Retina (tissue), 1 donor: ENCODE measurements around the gene MXD3.
"Not testable (repeated sequence)": the region's sequence is repeated elsewhere in the genome, so short reads cannot be mapped to it uniquely, and the experiment has no call there.

ENCODE experiments used
- DNase-seq: peaks from one replicate; pipeline ENCODE4 v3.0.0-alpha.2; 2016

The MXD3 gene

GRCh38 chr5:177311723-177312648, at the start of gene MXD3:
Gene MXD3, minus strand, starts transcription at chr5:177311898. Its CDS starts 68 bp downstream, at chr5:177311830.
- peak; percentile 94 for DNase-seq

DNA sequence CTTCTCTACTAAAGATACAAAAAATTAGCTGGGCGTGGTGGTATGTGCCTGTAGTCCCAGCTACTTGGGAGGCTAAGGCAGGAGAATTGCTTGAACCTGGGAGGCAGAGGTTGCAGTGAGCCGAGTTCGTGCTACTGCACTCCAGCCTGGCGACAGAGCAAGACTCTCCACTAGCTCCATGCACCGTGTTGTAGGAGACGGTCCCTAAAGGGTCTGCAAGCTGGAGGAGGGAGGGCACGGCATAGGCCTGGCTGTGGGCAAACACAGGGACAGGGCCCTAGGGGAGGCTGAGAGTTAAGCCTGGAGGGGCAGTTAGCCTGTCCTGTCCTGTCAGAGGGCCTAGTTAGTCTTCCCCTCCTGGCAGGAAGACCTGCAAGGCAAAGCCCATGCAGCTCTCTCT, 49.0 kb upstream of the MXD3 start:
- not testable (repeated sequence) for DNase-seq

GRCh38 chr5:177359860-177360259, 48.2 kb upstream of the MXD3 start:
- no peak for DNase-seq

GRCh38 chr5:177359451-177359851, 47.8 kb upstream of the MXD3 start:
- no peak for DNase-seq

DNA sequence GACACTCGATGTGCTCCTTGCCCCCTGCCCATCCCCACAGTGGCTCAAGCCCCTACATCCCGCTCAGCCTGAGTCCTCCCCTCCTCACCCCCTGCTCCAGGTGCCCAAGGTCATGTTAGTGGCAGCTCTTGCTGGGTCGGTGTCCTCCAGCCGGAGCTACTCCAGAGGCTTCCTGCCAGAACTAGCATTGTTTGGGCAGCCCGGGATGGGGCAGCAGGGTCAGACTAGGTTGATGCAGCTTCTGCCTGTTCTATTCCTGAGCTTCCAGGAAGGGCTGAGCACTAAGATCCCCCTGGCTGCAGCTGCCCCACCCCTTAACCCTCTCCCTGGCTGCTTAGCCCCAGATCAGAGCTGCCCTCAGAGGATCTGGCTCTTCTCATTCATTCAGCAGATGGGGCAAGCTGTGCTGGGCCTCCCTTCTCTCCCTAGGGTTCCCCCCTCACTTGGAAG, 46.7 kb upstream of the MXD3 start:
- no peak for DNase-seq

DNA sequence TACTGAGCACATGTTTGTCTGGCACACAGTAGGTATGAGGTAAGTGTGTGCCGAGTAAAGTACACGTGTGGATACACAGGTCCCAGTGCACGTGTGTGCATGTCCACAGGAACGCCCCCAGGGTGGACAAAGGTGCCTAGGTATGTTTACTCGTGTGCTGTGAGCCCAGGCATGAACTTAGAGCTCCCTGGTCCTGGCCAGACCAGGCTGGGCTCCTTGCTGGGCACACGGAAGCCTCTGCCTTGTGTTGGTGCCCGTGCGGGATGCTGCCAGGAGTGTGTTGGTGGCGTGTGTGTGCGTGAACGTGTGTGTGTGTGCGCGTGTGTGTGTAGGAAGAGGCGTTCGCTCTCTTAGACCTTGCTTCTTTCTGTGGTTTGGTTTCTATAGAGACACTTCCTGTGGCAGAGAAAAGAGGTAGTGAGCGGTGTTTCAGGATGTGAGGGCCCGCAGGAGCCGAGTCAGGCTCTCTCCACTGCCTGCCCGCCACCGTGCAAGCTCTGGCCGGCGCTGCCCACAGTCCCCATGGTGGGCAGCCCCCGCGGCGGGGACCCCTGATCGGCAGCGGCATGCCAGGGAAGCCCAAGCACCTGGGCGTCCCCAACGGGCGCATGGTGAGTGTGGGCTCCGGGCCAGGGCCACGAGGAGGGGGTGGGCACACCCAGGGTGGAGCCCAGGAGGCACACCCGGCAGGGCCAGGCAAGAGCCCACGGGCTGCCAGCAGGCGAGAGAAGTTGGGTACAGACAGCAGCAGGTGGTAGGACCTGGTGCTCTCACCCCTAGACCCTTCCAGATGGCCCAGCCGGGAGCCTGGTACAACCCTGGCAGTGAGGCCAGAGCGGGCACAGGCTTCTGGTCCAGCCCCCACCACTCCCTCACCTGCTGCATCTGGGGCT, 46.0 kb upstream of the MXD3 start, which contains the start of gene RGS14:
Gene RGS14, plus strand, starts transcription at position 466 of the 893 bp plus-strand sequence. Its CDS starts 101 bp downstream, at position 567.
- DNase-seq, result no peak

DNA sequence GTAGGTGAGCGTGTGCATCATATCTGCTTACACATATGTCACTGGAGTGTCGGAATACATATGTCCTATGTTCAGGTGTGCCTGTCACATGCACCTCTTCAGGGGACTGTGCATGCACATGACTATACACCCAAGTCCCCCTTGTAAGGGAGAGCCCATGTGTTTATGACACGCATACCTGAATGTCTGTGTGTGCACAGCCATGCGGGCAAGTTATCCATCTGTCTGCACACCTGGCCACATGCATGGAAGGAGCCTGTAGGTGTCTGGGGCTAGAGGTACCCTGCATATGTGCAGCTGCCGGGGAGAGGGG, 45.4 kb upstream of the MXD3 start:
- DNase-seq, result no peak

GRCh38 chr5:177356746-177357145, 45.0 kb upstream of the MXD3 start:
- DNase-seq, result no peak

DNA sequence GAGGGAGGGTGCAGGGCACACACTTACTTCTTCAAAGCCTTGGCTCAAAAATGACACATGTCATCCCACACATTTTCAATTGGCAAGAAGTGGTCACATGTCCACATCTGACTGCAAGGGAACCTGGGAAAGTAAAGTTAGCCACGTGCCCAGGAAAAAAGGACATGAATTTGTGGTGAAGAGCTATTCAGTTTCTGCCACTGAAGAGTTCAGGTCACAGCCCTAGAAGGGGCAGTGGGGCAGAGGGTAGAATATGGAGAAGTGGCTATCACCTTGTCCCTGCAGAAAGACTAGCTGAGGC, 44.1 kb upstream of the MXD3 start:
- DNase-seq, result no peak

GRCh38 chr5:177355162-177355867, 43.6 kb upstream of the MXD3 start:
- no peak for DNase-seq

- no peak for DNase-seq
Observed at GRCh38 chr5:177354711-177355110, 43.0 kb upstream of the MXD3 start.

GRCh38 chr5:177354256-177354655, 42.6 kb upstream of the MXD3 start:
- no peak for DNase-seq

GRCh38 chr5:177353093-177353492, 41.4 kb upstream of the MXD3 start:
- DNase-seq, result no peak

GRCh38 chr5:177351392-177352329, 40.0 kb upstream of the MXD3 start, which contains the start of gene LMAN2:
Gene LMAN2, minus strand, starts transcription at chr5:177351668. Its CDS starts 21 bp downstream, at chr5:177351647.
- DNase-seq, result peak; percentile 98

DNA sequence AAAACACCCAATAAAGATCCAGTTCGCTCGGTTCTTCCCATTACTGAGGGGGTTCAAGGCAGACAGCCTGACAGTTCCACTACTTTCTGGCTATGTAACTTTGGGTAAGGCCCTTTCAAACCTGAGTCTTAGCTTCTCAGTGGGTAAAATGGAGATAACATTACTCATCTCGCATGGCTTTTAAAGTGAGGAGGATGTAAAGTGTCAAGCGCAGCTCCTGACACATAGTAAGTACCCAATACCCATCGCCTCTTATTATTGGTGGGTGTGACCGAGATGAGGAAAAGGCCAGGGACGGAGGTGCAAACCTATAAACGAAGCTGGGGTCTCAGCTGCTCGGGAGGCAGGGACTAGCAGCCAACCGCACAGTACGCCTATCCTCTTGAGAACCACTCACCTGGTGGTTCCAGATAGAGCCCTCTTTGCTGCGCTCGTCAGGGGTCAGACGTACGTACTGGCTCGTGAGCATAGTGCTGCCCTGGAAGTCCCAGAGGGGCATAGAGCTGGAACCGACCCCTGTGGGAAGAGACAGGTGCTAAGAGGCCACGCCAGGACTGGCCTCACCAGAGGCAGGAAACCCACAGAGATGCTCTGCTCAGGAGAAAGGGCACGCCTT, 39.2 kb upstream of the MXD3 start:
- no peak for DNase-seq

- no peak for DNase-seq
Observed at GRCh38 chr5:177349762-177350161, 38.1 kb upstream of the MXD3 start.

DNA sequence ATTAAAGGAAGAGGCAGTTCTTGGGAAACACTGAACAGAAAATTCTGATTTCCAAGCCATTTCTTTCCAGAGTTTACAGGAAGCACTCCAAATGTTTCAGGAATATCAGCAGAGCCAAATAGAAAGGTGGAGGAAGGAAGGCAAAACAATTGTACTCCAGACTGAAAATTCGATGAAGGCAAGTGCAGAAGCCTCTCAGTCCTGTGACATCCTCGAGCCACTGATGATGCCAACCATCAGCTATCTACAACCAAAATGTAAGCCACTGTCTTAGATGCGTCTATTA, 37.6 kb upstream of the MXD3 start:
- DNase-seq, result no peak

DNA sequence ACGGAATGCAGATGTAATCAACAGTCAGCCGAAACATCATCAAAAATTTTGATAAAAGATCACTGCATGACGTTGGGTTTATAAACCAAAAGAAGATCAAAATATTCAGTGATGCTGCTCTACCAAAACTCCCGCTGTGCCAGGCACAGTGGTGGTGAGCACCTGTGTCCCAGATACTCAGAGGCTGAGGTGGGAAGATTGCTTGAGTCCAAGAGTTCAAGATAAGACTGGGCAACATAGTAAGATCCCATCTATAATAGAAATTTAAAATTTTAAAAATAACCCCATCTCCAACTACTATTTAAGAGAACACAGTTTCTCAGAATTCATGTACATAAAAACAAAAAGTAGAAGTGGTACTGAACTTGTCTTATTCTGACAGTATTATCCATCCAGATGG, 36.0 kb upstream of the MXD3 start:
- no peak for DNase-seq

DNA sequence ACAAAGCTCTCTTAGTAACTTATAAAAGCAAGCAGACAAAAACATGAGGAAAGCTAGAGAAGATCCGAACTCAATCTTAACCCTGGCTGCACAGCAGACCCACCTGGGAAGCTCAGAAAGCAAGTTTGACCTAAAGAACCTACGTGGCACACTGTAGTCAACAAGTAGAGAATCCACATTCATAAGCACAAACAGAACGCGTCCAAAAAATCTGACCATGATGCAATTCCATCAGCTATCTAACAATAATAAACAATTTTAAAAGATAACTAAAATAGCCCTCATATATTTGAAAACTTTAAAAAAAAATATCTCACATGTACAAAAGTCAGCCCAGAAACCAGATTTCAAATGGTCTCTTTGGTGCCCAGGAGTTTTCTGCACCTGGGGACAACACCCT, 35.1 kb upstream of the MXD3 start:
- no peak for DNase-seq

GRCh38 chr5:177344891-177345290, 33.2 kb upstream of the MXD3 start:
- no peak for DNase-seq

- DNase-seq, result no peak
Observed at GRCh38 chr5:177343777-177344176, 32.1 kb upstream of the MXD3 start.

DNA sequence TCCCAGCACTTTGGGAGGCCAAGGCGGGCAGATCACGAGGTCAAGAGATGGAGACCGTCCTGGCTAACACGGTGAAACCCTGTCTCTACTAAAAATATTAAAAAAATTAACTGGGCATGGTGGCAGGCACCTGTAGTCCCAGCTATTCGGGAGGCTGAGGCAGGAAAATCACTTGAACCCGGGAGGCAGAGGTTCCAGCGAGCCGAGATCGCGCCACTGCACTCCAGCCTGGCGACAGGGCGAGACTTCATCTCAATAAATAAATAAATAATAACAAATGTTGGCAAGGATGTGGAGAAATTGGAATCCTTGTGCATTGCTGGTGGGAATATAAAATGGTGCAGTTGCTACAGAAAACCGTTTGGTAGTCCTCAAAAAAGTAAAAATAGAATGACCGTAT, 31.3 kb upstream of the MXD3 start:
- not testable (repeated sequence) for DNase-seq
